Fibroblast of the conjunctiva (primary cell): ENCODE data around the gene KCNQ1.

Experiments
- DNase-seq: peaks from one replicate; pipeline ENCODE4 v3.0.0-alpha.2; 2010; ENCODE audit warnings: low read depth

KCNQ1 gene

DNA sequence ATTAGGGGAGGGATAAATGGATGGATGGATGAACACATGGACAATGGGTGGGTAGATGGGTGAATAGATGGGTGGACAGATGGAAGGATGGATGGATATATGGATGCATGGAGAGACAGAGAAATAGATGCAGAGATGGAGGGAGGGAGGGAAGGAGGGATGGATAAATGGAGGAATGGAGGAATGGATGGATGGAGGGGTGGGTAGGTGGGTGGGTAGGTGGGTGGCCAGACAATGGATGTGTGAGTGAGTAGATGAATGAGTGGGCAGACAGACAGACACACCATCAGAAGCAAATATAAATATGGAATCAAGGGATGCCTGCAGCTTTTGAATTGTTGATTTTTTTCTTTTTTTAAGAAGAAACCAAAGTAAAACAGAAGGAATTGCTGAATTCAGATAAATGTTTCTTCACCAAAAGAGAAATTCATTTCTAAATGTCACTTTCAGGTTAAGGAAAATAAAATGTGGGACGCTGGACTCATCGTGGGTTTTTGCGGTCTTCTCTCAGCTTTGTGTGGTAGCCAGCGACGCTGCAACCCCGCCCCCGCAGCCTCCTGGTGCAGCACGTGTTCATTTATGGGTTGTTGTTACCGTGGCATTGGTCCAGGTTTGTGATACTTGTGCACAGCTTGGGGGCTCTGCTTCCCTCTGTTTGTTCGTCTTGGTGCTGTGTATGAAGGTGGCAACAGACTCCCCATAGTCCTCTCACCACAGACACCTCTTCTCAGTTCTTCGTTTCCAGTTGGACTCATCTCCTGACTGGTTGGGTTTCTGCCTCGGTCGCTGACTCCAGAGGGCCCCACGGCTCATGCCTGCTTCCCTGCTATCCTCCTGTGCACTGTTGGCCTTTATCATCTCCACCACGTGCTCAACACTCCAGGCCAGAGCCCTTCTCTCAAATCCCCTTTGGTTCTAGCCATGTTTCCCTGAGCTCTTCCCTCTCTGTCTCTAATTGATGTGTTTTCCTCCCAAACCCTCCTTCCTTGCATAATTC, 364.3 kb downstream of the KCNQ1 start:
- DNase-seq, result no peak

DNA sequence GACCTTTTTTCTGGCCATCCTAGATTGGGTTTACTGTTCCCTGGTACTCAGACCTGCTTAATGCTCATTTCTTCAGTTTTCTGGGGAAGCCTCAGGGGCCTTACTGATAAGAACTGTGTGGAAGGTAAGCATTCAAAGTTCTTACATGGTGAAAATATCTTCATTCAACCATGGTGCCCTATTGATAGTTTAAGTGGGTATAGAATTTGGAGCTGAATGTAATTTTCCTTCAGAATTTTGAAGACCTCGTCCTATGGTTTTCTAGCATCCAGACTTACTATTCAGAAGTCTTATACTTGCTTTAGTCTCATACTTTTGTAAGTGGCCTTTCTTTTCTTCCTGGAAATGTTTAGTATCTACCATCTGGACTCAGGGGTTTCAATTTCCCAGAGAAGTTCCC, 365.0 kb downstream of the KCNQ1 start:
- DNase-seq, result no peak

DNA sequence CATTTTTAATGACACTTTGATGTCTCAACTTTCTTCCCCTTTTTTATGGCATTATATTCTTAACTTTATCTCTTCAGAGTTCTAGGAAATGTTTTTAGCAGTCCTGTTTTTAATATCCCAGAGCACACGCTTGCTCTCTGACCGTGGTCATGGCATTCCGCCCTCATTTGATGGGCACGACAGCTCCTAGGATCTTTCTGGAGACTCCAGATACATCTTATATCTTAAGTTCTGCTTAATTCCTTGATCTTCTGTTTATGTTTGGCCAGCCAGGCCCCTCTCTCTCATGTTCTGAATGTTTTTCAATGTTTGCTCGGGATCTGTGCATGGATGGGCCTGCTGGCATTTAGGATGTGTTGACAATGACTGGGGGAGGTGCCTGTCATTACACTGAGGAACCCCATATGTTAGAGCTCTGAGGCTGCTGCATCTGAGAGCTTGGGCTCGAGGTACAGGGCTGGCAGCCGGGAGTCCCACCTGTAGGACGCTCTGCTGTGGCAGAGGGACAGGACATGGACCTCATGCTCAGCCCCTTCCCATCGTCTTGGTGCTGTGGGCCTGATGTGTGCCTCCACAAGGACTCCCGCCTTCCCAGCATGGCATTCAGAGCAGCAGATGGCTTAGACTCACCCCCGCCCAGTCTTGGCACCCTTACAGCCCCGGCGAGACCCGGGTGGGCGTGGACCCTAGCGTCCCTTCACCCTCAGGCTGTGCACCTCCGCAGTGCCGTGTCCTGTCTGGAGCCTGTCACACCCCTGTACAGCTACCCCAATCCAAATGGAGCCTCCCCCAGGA, 365.8 kb downstream of the KCNQ1 start:
- no peak for DNase-seq

GRCh38 chr11:2811206-2812091, 366.6 kb downstream of the KCNQ1 start:
- DNase-seq, result no peak

DNA sequence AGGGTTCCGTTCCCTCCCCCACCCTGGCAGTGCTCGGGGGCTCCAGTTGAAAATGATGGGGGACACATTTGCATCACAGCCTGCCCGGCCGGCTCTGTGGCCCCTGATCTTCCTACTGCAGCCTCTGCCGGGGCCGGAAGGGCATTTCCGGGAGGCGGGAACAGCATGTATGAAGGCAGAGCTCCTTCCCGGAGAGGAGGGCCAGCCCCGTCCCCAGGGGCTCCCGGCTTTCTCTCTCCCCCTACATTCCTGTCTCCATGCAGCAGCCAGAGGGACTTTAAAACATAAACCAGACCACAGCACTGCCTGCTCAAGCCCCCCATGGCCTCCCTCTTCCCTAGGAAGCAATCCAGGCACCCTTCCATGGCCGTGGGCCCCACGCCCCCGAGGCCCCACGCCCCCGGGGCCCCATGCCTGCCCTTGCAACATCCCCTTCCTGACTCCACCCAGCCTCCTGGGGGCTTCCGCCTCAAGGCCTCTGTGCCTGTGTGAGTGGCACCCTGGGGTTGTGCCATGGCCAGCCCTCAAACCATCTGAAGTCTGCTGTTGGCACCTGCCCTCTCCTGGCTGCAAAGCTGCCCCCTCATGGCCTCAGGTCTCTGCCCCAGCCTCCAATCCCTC, 367.7 kb downstream of the KCNQ1 start:
- no peak for DNase-seq

DNA sequence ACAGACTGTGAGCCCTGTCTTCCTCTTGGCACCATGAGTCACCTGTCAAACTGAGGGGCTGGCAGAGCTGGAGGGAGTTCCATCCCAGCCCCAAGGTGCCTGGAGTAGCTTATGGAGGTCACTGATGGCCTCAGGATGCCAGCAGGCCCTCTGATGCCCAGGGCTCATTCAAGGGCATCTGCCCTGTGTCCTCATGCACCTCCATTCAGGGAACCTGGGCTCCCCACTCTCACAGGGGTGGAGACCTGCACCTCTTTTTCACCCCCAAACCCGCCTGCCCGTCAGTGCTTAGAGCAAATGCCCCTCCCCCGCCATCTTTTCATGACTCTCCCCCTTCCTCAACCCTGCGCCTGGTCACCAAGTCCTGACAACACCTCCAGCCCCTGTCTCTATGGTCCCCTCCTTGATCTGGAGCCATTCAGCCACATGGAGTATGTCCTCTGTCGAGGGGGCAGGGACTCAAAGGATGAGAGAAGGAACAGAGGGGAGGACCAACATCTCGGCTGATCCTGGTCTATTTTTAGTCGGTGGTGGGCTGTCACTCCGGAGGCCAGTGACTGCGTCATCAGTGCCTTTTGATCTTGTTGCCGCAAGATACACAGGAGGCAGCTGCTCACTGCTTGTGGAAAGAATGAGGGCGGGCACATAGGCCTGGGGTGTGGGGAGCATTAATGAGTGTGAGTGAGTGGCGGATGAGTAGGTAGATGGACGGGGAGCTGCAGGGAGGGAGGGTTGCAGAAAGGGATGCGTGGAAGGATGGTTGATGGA, 368.5 kb downstream of the KCNQ1 start:
- no peak for DNase-seq

GRCh38 chr11:2813968-2814367, 369.2 kb downstream of the KCNQ1 start:
- no peak for DNase-seq

DNA sequence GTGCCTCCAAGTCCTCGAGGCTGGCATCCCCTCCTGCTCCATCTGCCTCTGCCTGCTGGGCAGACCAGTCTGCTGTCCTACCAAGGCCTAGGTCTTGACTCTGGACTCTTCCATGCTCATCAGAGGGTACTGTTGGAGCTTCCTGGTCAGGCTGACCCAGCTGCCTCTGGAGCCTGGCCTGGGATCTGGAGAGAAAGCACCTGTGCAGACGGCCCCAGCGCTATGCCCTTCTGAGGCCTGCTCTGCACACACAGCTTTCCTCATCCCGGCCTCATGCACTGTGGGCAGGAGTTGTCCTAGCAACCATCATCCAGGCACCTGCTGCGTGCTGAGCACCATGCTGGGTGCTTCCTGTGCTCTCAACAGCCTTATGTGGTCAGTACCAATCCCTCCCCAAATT, 369.9 kb downstream of the KCNQ1 start:
- DNase-seq, result no peak

DNA sequence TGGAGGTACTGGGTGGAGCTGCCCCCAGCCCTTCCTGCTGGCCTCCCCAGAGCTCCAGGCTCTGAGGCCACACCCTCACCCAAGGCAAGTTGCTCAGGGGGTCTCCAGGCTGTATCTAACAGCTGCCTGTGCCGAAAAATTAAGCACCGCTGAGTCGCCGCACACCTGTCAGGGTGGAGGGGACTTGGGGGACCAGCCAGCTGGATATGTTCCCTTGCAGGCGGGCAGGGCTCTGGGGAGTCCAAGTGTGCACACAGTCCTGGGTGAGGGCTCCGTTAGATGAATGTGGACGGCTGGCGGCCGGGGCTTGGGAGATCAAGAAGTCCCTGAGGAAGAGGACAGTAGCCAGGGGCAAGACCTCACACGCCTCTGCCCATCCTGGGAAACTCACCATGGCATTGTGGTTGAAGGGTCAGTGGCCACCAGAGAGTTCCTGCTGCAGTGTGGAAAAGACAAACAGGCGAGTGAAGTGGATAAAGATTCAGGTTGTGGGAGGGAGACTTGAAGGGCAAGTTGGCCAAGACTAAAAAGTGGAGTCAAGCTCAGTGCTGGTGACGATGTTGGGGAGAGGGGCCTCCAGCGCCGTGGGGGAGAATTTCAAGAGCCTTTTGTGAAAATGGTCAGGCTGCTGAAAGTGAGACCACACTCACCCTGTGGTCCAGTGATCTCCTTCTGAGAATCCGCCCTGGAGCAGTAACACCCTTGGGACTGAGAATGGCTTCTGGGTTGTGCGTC, 371.1 kb downstream of the KCNQ1 start:
- no peak for DNase-seq

DNA sequence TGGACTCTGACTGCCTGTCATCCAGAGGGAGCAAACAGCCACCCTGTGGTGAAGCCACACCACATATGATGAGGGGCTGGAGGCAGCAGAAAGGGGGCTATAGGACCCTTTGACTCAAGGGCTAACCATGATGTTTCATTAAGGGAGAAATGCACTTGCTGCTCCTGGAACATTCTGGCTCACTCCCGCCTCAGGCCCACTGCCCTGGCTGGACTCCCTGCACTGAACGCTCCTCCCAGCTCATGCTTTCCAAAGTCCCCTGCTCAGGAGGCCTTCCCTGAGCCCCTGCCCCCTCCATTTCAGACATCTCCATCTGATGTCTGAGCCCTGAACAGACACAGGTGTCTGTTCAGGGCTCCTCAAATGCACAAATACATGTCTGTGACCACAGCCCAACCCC, 371.7 kb downstream of the KCNQ1 start:
- no peak for DNase-seq

GRCh38 chr11:2816941-2817421, 372.2 kb downstream of the KCNQ1 start:
- DNase-seq, result peak; percentile 53

DNA sequence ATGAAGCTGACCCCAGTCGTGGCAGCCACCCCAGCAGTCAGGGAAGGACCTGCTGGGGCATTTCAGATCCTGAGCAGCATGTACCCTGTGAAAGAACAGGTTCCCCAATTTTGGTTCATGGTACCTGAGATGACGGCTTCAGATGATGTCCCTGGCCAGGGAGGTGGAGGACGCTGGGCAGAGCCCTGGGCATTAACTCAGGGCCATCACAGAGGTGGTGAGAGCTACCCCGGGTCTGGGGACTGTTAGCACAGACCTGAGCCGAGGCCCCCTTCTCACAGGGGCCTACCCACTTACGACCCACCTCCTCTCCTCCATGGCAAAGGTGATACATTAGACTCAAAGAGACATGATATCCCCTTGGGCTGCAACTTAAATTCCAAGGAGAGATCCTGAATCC, 372.6 kb downstream of the KCNQ1 start:
- no peak for DNase-seq

- DNase-seq, result no peak
Observed at GRCh38 chr11:2818021-2818420, 373.2 kb downstream of the KCNQ1 start.

- DNase-seq, result no peak
Observed at GRCh38 chr11:2818503-2818902, 373.7 kb downstream of the KCNQ1 start.

GRCh38 chr11:2819316-2819715, 374.5 kb downstream of the KCNQ1 start:
- no peak for DNase-seq

- no peak for DNase-seq
Observed at GRCh38 chr11:2820976-2821375, 376.2 kb downstream of the KCNQ1 start.

DNA sequence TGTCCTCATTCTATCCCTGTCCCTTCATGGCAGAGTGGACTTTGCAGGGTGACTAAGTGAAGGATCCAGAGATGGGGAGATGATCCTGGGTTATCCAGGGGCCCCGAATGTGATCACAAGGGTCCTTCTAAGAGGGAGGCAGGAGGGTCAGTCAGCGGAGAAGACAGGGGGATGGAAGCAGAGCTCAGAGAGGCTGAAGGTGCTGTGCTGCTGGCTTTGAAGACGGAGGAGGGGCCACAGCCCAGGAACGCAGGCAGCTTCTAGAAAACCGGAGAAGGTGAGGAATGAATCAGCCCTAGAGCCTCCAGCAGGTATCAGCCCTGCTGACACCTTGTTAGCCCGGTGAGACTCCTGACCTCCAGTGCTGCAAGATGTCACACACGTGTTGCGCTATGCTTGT, 377.1 kb downstream of the KCNQ1 start:
- DNase-seq, result no peak

- DNase-seq, result no peak
Observed at GRCh38 chr11:2824851-2825250, 380.0 kb downstream of the KCNQ1 start.

- peak; percentile 65 for DNase-seq
Observed at GRCh38 chr11:2825261-2825888, 380.6 kb downstream of the KCNQ1 start.
